Smooth muscle cell (in vitro differentiated cells): ENCODE results near the gene C1orf116. TPM values are rescaled to one million over a fixed set of nuclear protein-coding genes. Genes with fewer than 3 reads are reported as not detected.

Experiments used
- DNase-seq: peaks from one replicate; lab custom pipeline; 2025; ENCODE audit not compliant: unreplicated experiment; lab: John Stamatoyannopoulos, UW
- H2AFZ ChIP-seq: fragments of 200-600 bp; sonication (generic); 2 replicates; pipeline ENCODE4 v1.6.0; 2016; ENCODE audit warnings: antibody characterized with exemption, low read depth, mild to moderate bottlenecking
- H3F3A ChIP-seq: fragments of 200-600 bp; sonication (generic); 2 replicates; pipeline ENCODE4 v1.6.0; 2017; ENCODE audit warnings: antibody characterized with exemption, low read depth
- H3K27ac ChIP-seq: fragments of 200-600 bp; sonication (generic); 2 replicates; pipeline ENCODE4 v1.5.1; 2016; ENCODE audit warnings: low read depth, mild to moderate bottlenecking
- H3K27me3 ChIP-seq: fragments of 200-600 bp; sonication (generic); 2 replicates; pipeline ENCODE4 v1.6.1; 2016; ENCODE audit warnings: low read depth, mild to moderate bottlenecking
- H3K36me3 ChIP-seq: fragments of 200-600 bp; sonication (generic); 2 replicates; pipeline ENCODE4 v1.5.1; 2016; ENCODE audit warnings: low read depth
- H3K4me1 ChIP-seq: fragments of 200-600 bp; sonication (generic); 2 replicates; pipeline ENCODE4 v1.5.1; 2016; ENCODE audit warnings: low read depth
- H3K4me2 ChIP-seq: fragments of 200-600 bp; sonication (generic); 2 replicates; pipeline ENCODE4 v1.6.0; 2016; ENCODE audit warnings: mild to moderate bottlenecking
- H3K4me3 ChIP-seq: fragments of 200-600 bp; sonication (generic); 2 replicates; pipeline ENCODE4 v1.5.1; 2016; ENCODE audit warnings: mild to moderate bottlenecking
- H3K79me2 ChIP-seq: fragments of 200-600 bp; sonication (generic); 2 replicates; pipeline ENCODE4 v1.6.0; 2016; ENCODE audit warnings: low read depth, mild to moderate bottlenecking
- H3K9ac ChIP-seq: fragments of 200-600 bp; sonication (generic); 2 replicates; pipeline ENCODE4 v1.6.0; 2016; ENCODE audit warnings: low read depth
- H3K9me3 ChIP-seq: fragments of 200-600 bp; sonication (generic); replicated peaks from 2 replicates; pipeline ENCODE4 v1.5.1; 2016; ENCODE audit warnings: low read depth
- H4K20me1 ChIP-seq: fragments of 200-600 bp; sonication (generic); 2 replicates; pipeline ENCODE4 v1.6.0; 2016; ENCODE audit warnings: low read depth
- WGBS: methylation state at CpG from one replicate; pipeline ENCODE4 v1.1.7; 2016; ENCODE audit warnings: low lambda C conversion rate; 5-methylcytosine and 5-hydroxymethylcytosine counted together
- polyA plus RNA-seq: library from polyadenylated mRNA; unstranded; fragments of >200 nt; fragmentation: Nextera tagmentation; extraction: Ambion mirVana; gene quantifications from 2 replicates; pipeline ENCODE4 v1.2.1, GENCODE V29; 2016
- total RNA-seq: library from RNA; depleted of rRNA; stranded (reverse); fragments of >200 nt; gene quantifications from 2 replicates; pipeline ENCODE4 v1.2.3, GENCODE V29; 2014
- TF ChIP-seq, protein P1 (sequence below): fragments of 200-600 bp; sonication (generic); IDR thresholded peaks from 2 replicates; pipeline ENCODE4 v1.5.1; 2017; ENCODE audit warnings: borderline replicate concordance, mild to moderate bottlenecking, antibody characterized with exemption; ENCODE audit not compliant: insufficient read depth, poor library complexity, severe bottlenecking

C1orf116 gene
- total and polyA plus RNA-seq, 2 experiments from 2014 or later = 0.14 to 6.0 TPM

DNA sequence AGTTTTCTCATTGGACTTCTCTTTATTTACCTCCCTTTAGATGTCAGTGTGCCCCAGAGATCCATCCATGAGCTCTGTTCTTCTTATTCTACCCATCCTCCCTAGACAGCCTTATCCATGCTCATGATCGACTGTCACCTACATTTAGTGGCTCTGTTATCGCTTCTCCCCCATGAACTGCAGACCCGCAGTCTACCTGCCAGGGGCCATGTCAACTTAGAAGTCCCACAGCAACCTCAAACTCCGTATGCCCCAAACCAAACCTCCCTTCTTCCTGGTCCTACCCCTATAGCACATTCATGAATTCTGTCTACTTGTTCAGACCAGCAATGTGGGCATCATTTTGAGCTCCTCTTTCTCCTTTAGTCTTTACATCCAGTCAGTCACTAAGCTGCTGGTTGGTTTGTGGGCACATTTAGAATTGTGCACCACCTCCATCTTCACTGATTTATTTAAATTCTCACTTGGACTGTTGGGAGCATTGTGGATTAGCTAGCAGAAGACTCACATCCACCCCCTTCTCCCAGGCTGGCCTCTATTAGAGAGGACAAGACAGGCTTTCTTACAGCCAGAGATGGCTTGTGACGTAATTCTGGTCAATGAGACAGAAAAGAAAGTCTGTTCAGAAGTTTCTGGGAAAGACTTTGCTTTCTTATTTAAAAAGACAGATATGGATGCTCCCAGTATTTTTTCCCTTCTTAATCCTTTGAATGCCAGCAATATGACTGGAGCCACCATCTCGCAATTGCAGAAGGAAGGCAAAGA is 19.1 kb downstream of the C1orf116 start:
- Histone ChIP-seq H3K9ac (no peak overlapping the region), H3K27ac (no peak overlapping the region), H3K36me3 (no peaks in the 10 kb centered on the region), H3K4me2 (no peak overlapping the region), H2AFZ (no peak overlapping the region), H3K4me3 (no peak overlapping the region), H3K9me3 (no peaks in the 10 kb centered on the region), H3F3A (no peaks in the 10 kb centered on the region), H3K4me1 (no peaks in the 10 kb centered on the region), H3K79me2 (no peaks in the 10 kb centered on the region), H4K20me1 (no peaks in the 10 kb centered on the region), H3K27me3 (no peaks in the 10 kb centered on the region)
- TF ChIP-seq, protein P1, sequence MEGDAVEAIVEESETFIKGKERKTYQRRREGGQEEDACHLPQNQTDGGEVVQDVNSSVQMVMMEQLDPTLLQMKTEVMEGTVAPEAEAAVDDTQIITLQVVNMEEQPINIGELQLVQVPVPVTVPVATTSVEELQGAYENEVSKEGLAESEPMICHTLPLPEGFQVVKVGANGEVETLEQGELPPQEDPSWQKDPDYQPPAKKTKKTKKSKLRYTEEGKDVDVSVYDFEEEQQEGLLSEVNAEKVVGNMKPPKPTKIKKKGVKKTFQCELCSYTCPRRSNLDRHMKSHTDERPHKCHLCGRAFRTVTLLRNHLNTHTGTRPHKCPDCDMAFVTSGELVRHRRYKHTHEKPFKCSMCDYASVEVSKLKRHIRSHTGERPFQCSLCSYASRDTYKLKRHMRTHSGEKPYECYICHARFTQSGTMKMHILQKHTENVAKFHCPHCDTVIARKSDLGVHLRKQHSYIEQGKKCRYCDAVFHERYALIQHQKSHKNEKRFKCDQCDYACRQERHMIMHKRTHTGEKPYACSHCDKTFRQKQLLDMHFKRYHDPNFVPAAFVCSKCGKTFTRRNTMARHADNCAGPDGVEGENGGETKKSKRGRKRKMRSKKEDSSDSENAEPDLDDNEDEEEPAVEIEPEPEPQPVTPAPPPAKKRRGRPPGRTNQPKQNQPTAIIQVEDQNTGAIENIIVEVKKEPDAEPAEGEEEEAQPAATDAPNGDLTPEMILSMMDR = no peak
- no peak for DNase-seq
- 82% methylated on average over 6 of the region's 6 CpGs for WGBS

DNA sequence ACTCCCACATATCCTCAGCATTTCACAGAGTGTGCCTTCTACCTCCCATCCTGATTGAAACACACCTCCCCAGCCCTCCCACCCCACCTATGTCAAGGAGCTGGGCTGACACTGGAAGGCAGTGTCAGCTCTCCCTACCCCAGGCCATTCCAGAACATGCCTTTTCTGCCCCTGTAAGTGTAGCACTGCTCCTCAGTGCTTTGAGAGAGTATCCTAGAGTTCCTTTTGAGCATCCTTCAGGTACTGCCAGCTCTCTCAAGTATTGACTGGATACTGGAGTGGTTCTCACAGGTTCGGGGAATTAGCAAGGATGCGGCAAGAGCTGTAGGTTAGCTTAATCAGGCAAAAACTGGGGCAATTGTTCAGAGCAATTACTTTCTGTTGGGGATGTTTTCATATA is 21.8 kb downstream of the C1orf116 start:
- no peak overlapping the region for H3K9ac ChIP-seq
- no peak overlapping the region for H3K27ac ChIP-seq
- H3K79me2 ChIP-seq = no peaks in the 10 kb centered on the region
- no peaks in the 10 kb centered on the region for H3K9me3 ChIP-seq
- TF ChIP-seq, protein P1 = no peak
- H3K4me1 ChIP-seq = peaks cover 3% of the 10 kb centered on the region
- peaks cover 4% of the 10 kb centered on the region for H3F3A ChIP-seq
- no peaks in the 10 kb centered on the region for H4K20me1 ChIP-seq
- no peaks in the 10 kb centered on the region for H3K27me3 ChIP-seq
- 97% methylated on average over 2 of the region's 2 CpGs for whole genome bisulfite sequencing
- no peak overlapping the region for H3K4me2 ChIP-seq
- no peaks in the 10 kb centered on the region for H3K36me3 ChIP-seq
- H3K4me3 ChIP-seq = no peak overlapping the region
- no peak overlapping the region for H2AFZ ChIP-seq
- DNase-seq = no peak

DNA sequence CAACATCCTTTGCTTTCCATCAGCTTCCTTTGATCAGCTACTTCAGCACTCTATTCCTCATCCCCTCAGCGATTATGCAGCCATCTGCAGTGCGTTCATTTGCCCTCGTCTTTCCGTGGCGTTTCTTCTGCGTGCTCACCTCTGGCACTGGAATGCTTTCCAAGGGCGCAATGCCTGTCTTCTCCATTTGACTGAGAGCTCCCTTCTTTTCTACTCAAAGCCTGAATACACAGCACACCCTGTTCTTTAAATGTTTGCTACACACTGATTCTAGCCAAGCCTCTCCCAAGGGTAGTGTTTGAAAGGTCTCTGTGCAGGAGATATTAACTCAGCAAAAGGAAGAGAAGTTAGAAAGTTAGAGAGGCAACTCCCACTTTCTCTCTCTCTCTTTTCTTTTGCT is 22.6 kb downstream of the C1orf116 start:
- DNase-seq = no peak
- Histone ChIP-seq H4K20me1 (no peaks in the 10 kb centered on the region), H3K27me3 (no peaks in the 10 kb centered on the region), H3K4me1 (peaks cover 3% of the 10 kb centered on the region), H3K79me2 (no peaks in the 10 kb centered on the region), H3K4me2 (no peak overlapping the region), H3K4me3 (no peak overlapping the region), H3K36me3 (no peaks in the 10 kb centered on the region), H2AFZ (no peak overlapping the region), H3F3A (peaks cover 4% of the 10 kb centered on the region), H3K9me3 (no peaks in the 10 kb centered on the region), H3K27ac (no peak overlapping the region), H3K9ac (no peak overlapping the region)
- TF ChIP-seq, protein P1 = no peak
- WGBS = 95% methylated on average over 7 of the region's 7 CpGs

DNA sequence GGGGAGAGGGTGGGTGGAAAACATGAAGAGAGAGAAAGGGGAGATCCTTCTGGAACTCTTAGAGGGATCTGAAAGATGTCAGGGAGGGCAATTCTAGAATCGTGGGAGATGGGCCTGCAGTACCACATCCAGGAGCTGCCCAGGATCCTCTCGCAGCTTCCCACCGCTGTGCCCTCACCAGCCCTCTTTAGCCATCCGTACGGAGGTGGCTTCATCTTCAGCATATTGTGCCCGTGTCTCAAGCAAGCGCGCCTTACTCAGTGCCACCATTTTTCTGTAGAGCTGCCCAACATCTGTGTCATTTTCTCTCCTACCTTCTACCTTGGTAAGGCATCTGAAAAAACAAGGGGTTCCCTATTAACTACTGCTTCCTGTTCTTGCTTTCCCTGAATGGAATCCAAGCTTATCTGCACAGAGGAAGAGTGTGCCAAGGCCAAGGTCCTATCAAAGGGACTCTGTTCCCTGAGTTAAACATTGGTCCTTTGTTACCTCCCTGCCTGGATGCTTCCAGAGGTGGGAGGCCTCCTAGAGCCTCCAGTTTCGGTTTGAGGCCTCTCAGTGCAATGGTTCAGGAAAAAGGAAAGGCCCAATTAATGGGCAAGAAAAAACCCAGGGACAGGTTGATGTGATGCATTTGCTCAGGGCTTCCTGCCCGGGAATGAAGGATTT is 23.2 kb downstream of the C1orf116 start:
- Histone ChIP-seq H3K36me3 (no peaks in the 10 kb centered on the region), H3F3A (peaks cover 4% of the 10 kb centered on the region), H3K9ac (no peak overlapping the region), H2AFZ (no peak overlapping the region), H3K79me2 (no peaks in the 10 kb centered on the region), H3K27me3 (no peaks in the 10 kb centered on the region), H3K4me3 (no peak overlapping the region), H3K27ac (no peak overlapping the region), H4K20me1 (no peaks in the 10 kb centered on the region), H3K4me2 (no peak overlapping the region), H3K4me1 (peaks cover 3% of the 10 kb centered on the region), H3K9me3 (no peaks in the 10 kb centered on the region)
- WGBS = 95% methylated on average over 10 of the region's 10 CpGs
- TF ChIP-seq, protein P1 = no peak
- DNase-seq = no peak
